Lower lobe of right lung (tissue), 2 donors: Measurements from ENCODE around the gene ELOVL2. TPM values are rescaled to one million over a fixed set of nuclear protein-coding genes. Genes with fewer than 3 reads are reported as not detected.
"Not testable (repeated sequence)": the region's sequence is repeated elsewhere in the genome, so short reads cannot be mapped to it uniquely, and the experiment has no call there.

Experiments
- ATAC-seq, 2 donors: fragments of 200-7000 bp; cut with Tn5 transposase; one replicate each; pipeline ENCODE4 v1.9.1; 2020 to 2022; ENCODE audit warnings: mild to moderate bottlenecking in 2 of 2, moderate library complexity in 2 of 2
- DNase-seq: peaks from one replicate; pipeline ENCODE4 v3.0.0-alpha.2; 2020
- H3K27ac ChIP-seq: fragments of 200-600 bp; one replicate; pipeline ENCODE4 v1.8.0; 2022
- H3K27me3 ChIP-seq: fragments of 200-600 bp; one replicate; pipeline ENCODE4 v1.8.0; 2022; ENCODE audit warnings: low read depth
- H3K36me3 ChIP-seq: fragments of 200-600 bp; one replicate; pipeline ENCODE4 v1.8.0; 2022; ENCODE audit warnings: mild to moderate bottlenecking
- H3K4me1 ChIP-seq: fragments of 200-600 bp; one replicate; pipeline ENCODE4 v1.8.0; 2022
- H3K4me3 ChIP-seq: fragments of 200-600 bp; one replicate; pipeline ENCODE4 v1.8.0; 2022; ENCODE audit warnings: mild to moderate bottlenecking
- H3K9me3 ChIP-seq: fragments of 200-600 bp; one replicate; pipeline ENCODE4 v1.8.0; 2022
- intact Hi-C: fragments of 100-400 bp; cut with DNase I; formaldehyde crosslinking; loops from one replicate; pipeline ENCODE4 v1.11.0; 2022
- total RNA-seq: library from RNA; stranded (reverse); fragmentation: NEBNext Ultra II Directional; extraction: Animal tissue kit (Norgen Biotek cat#: 25700); gene quantifications from one replicate; pipeline ENCODE4 v1.2.1, GENCODE V29; 2021
- TF ChIP-seq, protein P1 (sequence below): fragments of 200-600 bp; IDR thresholded peaks from one replicate; pipeline ENCODE4 v1.8.0; 2022; ENCODE audit warnings: antibody characterized with exemption, mild to moderate bottlenecking
- donor health status: DM: no; HTN: yes; CAD: no; lungs with severe emphysema.

ELOVL2 gene
- total RNA-seq, 1 donor from 2014 or later: 0.21 TPM

DNA sequence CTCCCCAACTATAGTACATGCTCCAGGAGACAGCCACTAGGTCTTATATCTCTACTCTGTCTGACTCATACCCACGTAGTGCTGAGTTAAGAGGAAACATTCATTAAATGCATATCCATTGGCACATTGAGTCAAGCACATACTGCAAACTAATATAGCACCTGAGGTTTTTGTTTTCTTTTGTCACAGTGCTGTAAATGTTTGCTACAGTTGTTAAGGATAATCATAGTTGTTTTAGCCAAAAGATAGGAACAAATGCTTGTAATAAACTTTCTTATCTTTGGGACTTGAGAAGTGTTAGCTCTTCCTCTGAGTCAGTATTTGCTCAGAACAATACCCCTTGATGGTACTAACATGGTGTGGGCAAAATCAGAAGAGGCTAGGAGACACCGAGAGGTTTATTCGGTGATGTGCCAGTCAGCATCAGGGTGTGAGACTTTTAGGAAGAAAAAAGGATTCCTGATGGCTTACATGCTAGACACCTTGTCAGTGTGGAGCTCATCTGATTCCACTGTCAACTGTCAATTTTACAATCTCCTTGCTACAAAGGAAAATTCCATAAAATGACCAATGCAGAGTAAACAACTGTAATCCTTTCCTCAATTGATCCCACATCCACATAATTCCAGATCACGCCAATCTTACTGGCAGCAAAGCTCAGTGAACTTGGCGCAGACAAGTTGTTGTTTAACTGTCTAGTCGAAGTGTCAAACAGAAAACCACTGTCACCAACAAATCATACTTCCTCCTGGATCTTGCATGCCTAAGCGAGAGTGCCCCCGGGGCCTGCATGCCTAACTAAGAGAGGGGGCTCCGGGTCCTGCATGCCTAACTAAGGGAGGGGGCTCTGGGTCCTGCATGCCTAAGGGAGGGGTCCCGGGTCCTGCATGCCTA lies 36.1 kb downstream of the ELOVL2 start:
- H3K36me3 ChIP-seq: no peaks in the 10 kb centered on the region
- no peak for ATAC-seq
- no peaks in the 10 kb centered on the region for H3K9me3 ChIP-seq
- intact Hi-C loops: no loop called here
- TF ChIP-seq, protein P1, sequence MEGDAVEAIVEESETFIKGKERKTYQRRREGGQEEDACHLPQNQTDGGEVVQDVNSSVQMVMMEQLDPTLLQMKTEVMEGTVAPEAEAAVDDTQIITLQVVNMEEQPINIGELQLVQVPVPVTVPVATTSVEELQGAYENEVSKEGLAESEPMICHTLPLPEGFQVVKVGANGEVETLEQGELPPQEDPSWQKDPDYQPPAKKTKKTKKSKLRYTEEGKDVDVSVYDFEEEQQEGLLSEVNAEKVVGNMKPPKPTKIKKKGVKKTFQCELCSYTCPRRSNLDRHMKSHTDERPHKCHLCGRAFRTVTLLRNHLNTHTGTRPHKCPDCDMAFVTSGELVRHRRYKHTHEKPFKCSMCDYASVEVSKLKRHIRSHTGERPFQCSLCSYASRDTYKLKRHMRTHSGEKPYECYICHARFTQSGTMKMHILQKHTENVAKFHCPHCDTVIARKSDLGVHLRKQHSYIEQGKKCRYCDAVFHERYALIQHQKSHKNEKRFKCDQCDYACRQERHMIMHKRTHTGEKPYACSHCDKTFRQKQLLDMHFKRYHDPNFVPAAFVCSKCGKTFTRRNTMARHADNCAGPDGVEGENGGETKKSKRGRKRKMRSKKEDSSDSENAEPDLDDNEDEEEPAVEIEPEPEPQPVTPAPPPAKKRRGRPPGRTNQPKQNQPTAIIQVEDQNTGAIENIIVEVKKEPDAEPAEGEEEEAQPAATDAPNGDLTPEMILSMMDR: no peak
- no peak overlapping the region for H3K4me3 ChIP-seq
- H3K4me1 ChIP-seq: no peaks in the 10 kb centered on the region
- no peak for DNase-seq
- no peaks in the 10 kb centered on the region for H3K27me3 ChIP-seq
- H3K27ac ChIP-seq: no peak overlapping the region

DNA sequence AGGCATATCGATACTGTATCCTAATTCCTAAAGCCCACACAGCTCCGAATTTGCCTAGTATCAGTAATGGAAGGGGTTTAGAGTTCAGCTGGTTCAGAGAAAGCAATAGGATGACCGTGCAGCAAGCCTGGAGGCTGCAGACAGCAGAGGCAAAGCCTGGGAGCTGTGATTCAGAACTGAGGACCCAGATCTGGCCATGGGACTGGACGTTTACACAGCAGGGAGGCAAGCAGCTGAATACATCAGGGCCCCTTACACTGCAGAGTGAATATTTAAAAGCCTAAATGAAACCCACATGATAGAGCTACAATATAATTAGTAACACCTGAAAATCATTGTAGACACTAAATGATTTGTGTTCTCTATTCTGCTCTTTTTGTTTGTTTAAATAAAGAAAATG lies 38.0 kb downstream of the ELOVL2 start:
- H3K27me3 ChIP-seq: no peaks in the 10 kb centered on the region
- H3K36me3 ChIP-seq: no peaks in the 10 kb centered on the region
- no peak overlapping the region for H3K4me3 ChIP-seq
- no peaks in the 10 kb centered on the region for H3K4me1 ChIP-seq
- DNase-seq: no peak
- TF ChIP-seq, protein P1: no peak
- no peaks in the 10 kb centered on the region for H3K9me3 ChIP-seq
- no peak for ATAC-seq
- H3K27ac ChIP-seq: no peak overlapping the region
- intact Hi-C loops: no loop called here

DNA sequence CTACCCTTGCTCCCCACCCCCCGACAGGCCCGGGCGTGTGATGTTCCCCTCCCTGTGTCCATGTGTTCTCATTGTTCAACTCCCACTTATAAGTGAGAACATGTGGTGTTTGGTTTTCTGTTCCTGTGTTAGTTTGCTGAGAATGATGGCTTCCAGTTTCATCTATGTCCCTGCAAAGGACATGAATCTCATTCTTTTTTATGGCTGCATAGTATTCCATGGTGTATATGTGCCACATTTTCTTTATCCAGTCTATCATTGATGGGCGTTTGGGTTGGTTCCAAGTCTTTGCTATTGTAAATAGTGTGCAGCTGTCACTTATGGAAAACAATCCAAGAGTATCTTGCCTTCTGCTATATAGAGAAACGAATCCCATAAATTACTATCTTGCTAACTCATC lies 40.8 kb downstream of the ELOVL2 start:
- H3K36me3 ChIP-seq, H3K4me1 ChIP-seq, ATAC-seq, H3K9me3 ChIP-seq, H3K4me3 ChIP-seq, H3K27ac ChIP-seq, DNase-seq, intact Hi-C loops, H3K27me3 ChIP-seq: not testable (repeated sequence)

DNA sequence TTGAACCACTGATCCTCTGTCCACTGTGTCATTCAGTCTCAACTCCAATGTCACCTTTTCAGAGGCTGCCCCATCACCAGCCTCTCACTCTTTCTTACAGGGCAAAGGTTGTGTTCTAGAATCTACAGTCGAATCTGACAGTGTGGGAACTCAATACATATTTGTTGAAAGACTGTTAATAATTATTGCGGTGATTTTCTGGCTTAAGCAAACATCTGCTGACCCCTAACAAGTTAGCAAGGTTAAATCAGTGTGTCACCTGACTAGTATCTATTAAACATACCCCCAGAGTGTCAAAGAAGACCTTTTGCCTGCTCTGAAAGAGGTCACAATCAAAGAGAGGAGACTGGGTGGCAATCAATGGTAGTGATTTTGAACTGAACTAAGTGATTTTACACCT lies 41.9 kb downstream of the ELOVL2 start:
- H3K36me3 ChIP-seq: no peaks in the 10 kb centered on the region
- no peaks in the 10 kb centered on the region for H3K9me3 ChIP-seq
- no peak for DNase-seq
- H3K27me3 ChIP-seq: no peaks in the 10 kb centered on the region
- no peaks in the 10 kb centered on the region for H3K4me1 ChIP-seq
- H3K4me3 ChIP-seq: no peak overlapping the region
- TF ChIP-seq, protein P1: no peak
- ATAC-seq: no peak
- intact Hi-C loops: no loop called here
- no peak overlapping the region for H3K27ac ChIP-seq

DNA sequence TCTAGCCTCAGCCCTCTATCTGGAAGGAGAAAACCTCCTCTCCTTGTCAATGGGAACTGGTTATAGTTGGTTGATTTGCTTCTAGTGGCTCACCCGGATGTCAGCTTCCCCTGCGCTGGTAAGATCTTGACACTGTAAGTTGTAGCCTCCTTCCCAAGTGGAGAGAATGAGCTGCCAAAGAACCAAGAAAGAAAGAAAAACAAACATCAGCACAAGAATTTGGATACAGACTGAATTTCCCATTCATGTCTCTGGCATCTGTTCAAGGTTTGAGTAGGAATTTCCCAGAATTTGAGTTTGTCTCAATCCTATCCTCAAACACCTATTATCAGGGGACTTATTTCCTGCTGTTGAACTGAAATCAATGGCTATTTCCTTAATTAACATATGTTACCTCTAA lies 44.1 kb downstream of the ELOVL2 start:
- peak in 1 of 2 donors; percentile 42 for ATAC-seq
- intact Hi-C loops: no loop called here
- H3K36me3 ChIP-seq: no peaks in the 10 kb centered on the region
- H3K27ac ChIP-seq: no peak overlapping the region
- H3K4me3 ChIP-seq: no peak overlapping the region
- DNase-seq: no peak
- H3K9me3 ChIP-seq: no peaks in the 10 kb centered on the region
- no peaks in the 10 kb centered on the region for H3K4me1 ChIP-seq
- TF ChIP-seq, protein P1: no peak
- H3K27me3 ChIP-seq: no peaks in the 10 kb centered on the region

DNA sequence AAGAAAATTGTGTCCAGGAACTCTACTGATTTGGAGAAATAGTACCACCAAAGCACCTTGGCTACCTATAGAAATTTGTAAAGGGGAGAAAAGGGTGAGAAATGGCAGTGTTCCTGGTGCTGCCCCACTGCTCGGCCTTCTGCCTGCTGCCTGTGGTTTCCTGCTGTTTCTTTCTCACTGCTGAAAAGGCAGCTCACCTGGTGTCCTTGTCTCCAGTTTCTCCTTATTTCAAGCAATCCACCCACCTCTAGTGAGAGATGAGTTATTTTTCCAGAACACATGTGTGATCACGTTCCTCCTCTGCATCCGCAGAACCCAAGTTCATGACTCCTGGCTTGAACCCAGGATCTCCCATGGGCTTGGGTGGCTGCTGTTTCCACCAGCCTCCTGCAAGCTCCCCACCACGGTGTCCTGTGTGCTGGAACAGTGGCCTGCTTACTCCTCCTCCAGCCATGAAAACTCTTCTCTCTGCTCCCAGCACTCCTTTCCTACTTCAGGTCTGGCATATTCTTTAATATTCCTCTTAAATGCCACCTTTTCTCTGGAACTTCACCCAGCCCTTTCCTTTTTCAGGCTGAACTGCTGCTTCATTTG lies 48.9 kb downstream of the ELOVL2 start:
- no peak overlapping the region for H3K27ac ChIP-seq
- H3K36me3 ChIP-seq: no peaks in the 10 kb centered on the region
- H3K9me3 ChIP-seq: no peaks in the 10 kb centered on the region
- H3K4me1 ChIP-seq: no peaks in the 10 kb centered on the region
- ATAC-seq (no peak), DNase-seq (no peak)
- H3K27me3 ChIP-seq: no peaks in the 10 kb centered on the region
- TF ChIP-seq, protein P1: no peak
- H3K4me3 ChIP-seq: no peak overlapping the region
- intact Hi-C loops: no loop called here
